Keratinocyte (primary cell): Measurements from ENCODE around the gene HOXA10.

Source experiments
- EZH2 ChIP-seq: IDR thresholded peaks from one replicate; pipeline ENCODE4 v1.6.1; 2012; ENCODE audit warnings: inconsistent platforms, mild to moderate bottlenecking, low read length, moderate library complexity
- TF ChIP-seq, protein P1 (sequence below), 3 experiments: IDR thresholded peaks in 1 of 3; conservative IDR thresholded peaks in 1 of 3; optimal IDR thresholded peaks in 1 of 3; 2 replicates in 2 of 3; 3 replicates in 1 of 3; pipeline versions ENCODE3 to v1.5.1; 2011; ENCODE audit warnings: low read length in 3 of 3, mild to moderate bottlenecking in 3 of 3, moderate library complexity in 2 of 3, control low read depth in 1 of 3, inconsistent platforms in 1 of 3; ENCODE audit not compliant: insufficient read depth in 2 of 3; ENCODE audit errors: extremely low read depth in 1 of 3

GRCh38 chr7:27183682-27184336 is 9.7 kb upstream of the HOXA10 start:
- peak; percentile 62 for TF ChIP-seq EZH2
- TF ChIP-seq, protein P1, sequence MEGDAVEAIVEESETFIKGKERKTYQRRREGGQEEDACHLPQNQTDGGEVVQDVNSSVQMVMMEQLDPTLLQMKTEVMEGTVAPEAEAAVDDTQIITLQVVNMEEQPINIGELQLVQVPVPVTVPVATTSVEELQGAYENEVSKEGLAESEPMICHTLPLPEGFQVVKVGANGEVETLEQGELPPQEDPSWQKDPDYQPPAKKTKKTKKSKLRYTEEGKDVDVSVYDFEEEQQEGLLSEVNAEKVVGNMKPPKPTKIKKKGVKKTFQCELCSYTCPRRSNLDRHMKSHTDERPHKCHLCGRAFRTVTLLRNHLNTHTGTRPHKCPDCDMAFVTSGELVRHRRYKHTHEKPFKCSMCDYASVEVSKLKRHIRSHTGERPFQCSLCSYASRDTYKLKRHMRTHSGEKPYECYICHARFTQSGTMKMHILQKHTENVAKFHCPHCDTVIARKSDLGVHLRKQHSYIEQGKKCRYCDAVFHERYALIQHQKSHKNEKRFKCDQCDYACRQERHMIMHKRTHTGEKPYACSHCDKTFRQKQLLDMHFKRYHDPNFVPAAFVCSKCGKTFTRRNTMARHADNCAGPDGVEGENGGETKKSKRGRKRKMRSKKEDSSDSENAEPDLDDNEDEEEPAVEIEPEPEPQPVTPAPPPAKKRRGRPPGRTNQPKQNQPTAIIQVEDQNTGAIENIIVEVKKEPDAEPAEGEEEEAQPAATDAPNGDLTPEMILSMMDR (optimal IDR thresholded peaks at IDR 0.05 in 1 of 3, IDR thresholded peaks at IDR 0.05 in 1 of 3, conservative IDR thresholded peaks at IDR 0.05 in 1 of 3; ENCODE audit: extremely low read depth in 1 of 3, insufficient read depth in 2 of 3, low read length in 3 of 3), result no peak
